IMR-90 (cell line): ENCODE data around the gene KRT6C. TPM values are rescaled to one million over a fixed set of nuclear protein-coding genes. Genes with fewer than 3 reads are reported as not detected.

ENCODE experiments used
- ATAC-seq: fragments of 200-7000 bp; cut with Tn5 transposase; 2 replicates; pipeline ENCODE4 v1.9.1; 2020; ENCODE audit warnings: low read depth, mild to moderate bottlenecking, moderate library complexity
- BruUV-seq: library from RNA; stranded (reverse); fragments of 400-500 nt; replicated peaks from 2 replicates; lab custom pipeline; 2021; lab: Mats Ljungman, UMichigan
- CTCF ChIA-PET: fragments of 300-600 bp; formaldehyde crosslinking; extraction: SDS; loops from one replicate; lab custom pipeline; 2021; ENCODE audit warnings: antibody characterized with exemption; lab: Yijun Ruan, JAX
- POLR2A ChIA-PET: fragments of 300-600 bp; sonication (Branson Sonifier 250); formaldehyde crosslinking; loops from one replicate; lab custom pipeline; 2022; ENCODE audit warnings: antibody characterized with exemption; ENCODE audit not compliant: unreplicated experiment; lab: Charles Lee
- DNase-seq: peaks from one replicate; pipeline ENCODE4 v3.0.0; 2013
- H2AFZ ChIP-seq: replicated peaks from 2 replicates; pipeline ENCODE3; 2013; ENCODE audit warnings: low read length, mild to moderate bottlenecking; ENCODE audit not compliant: poor library complexity
- H2AK5ac ChIP-seq: 2 replicates; pipeline ENCODE4 v1.6.1; 2013; ENCODE audit warnings: low read depth, low read length, inconsistent platforms
- H2AK9ac ChIP-seq: replicated peaks from 2 replicates; pipeline ENCODE3; 2013; ENCODE audit warnings: mild to moderate bottlenecking, low read depth, low read length, moderate library complexity; ENCODE audit not compliant: poor library complexity
- H2BK120ac ChIP-seq: 2 replicates; pipeline ENCODE4 v1.6.1; 2013; ENCODE audit warnings: low read depth, low read length, inconsistent platforms
- H2BK15ac ChIP-seq: 3 replicates; pipeline ENCODE4 v1.6.1; 2013; ENCODE audit warnings: low read depth, low read length, inconsistent platforms
- H2BK20ac ChIP-seq: 2 replicates; pipeline ENCODE4 v1.6.1; 2013; ENCODE audit warnings: low read depth, mild to moderate bottlenecking, inconsistent platforms, low read length, moderate library complexity
- H2BK5ac ChIP-seq: 2 replicates; pipeline ENCODE4 v1.6.1; 2013; ENCODE audit warnings: mild to moderate bottlenecking, low read depth, low read length, inconsistent platforms; ENCODE audit not compliant: poor library complexity, severe bottlenecking
- H3K14ac ChIP-seq: replicated peaks from 2 replicates; pipeline ENCODE4 v1.6.1; 2013; ENCODE audit warnings: low read depth, low read length, inconsistent platforms
- H3K18ac ChIP-seq: 2 replicates; pipeline ENCODE4 v1.6.1; 2013; ENCODE audit warnings: low read depth, low read length, control low read depth
- H3K23ac ChIP-seq: 2 replicates; pipeline ENCODE4 v1.6.1; 2013; ENCODE audit warnings: low read depth, low read length, inconsistent platforms
- H3K27ac ChIP-seq: 2 replicates; pipeline ENCODE4 v1.5.1; 2013; ENCODE audit warnings: mild to moderate bottlenecking, control low read depth, low read length; ENCODE audit not compliant: insufficient read depth
- H3K27me3 ChIP-seq: 2 replicates; pipeline ENCODE4 v1.6.1; 2013; ENCODE audit warnings: low read length; ENCODE audit not compliant: control insufficient read depth, insufficient read depth
- H3K36me3 ChIP-seq: 2 replicates; pipeline ENCODE4 v1.6.1; 2013; ENCODE audit warnings: low read length, mixed read lengths; ENCODE audit not compliant: control insufficient read depth, insufficient read depth
- H3K4ac ChIP-seq: 2 replicates; pipeline ENCODE4 v1.6.1; 2013; ENCODE audit warnings: low read depth, low read length, inconsistent platforms
- H3K4me1 ChIP-seq: 2 replicates; pipeline ENCODE4 v1.6.1; 2013; ENCODE audit warnings: low read length, mixed read lengths; ENCODE audit not compliant: control insufficient read depth, insufficient read depth
- H3K4me2 ChIP-seq: 2 replicates; pipeline ENCODE4 v1.6.1; 2013; ENCODE audit warnings: low read depth, mild to moderate bottlenecking, control low read depth, low read length, moderate library complexity
- H3K4me3 ChIP-seq: 2 replicates; pipeline ENCODE4 v1.5.1; 2013; ENCODE audit warnings: low read depth, mild to moderate bottlenecking, control low read depth, low read length, moderate library complexity; ENCODE audit not compliant: insufficient read depth
- H3K56ac ChIP-seq: 2 replicates; pipeline ENCODE4 v1.6.1; 2013; ENCODE audit warnings: low read length, inconsistent platforms; ENCODE audit not compliant: insufficient read depth; ENCODE audit errors: extremely low read depth
- H3K79me1 ChIP-seq, 2 experiments: 2 replicates each; pipeline ENCODE4 v1.6.1; 2013; ENCODE audit warnings: low read length in 2 of 2, inconsistent platforms in 1 of 2, low read depth in 1 of 2
- H3K9ac ChIP-seq: 2 replicates; pipeline ENCODE4 v1.6.1; 2013; ENCODE audit warnings: low read depth, low read length, control low read depth
- H3K9me1 ChIP-seq: 2 replicates; pipeline ENCODE4 v1.6.1; 2013; ENCODE audit warnings: low read length, inconsistent platforms; ENCODE audit not compliant: insufficient read depth
- H3K9me3 ChIP-seq: 2 replicates; pipeline ENCODE4 v1.6.1; 2013; ENCODE audit warnings: low read length; ENCODE audit not compliant: control insufficient read depth, insufficient read depth
- H4K20me1 ChIP-seq: 2 replicates; pipeline ENCODE4 v1.6.1; 2013; ENCODE audit warnings: low read length, inconsistent platforms; ENCODE audit not compliant: insufficient read depth
- H4K5ac ChIP-seq: 2 replicates; pipeline ENCODE4 v1.6.1; 2013; ENCODE audit warnings: mild to moderate bottlenecking, low read depth, low read length, control low read depth
- H4K8ac ChIP-seq, 2 experiments: 2 replicates each; pipeline ENCODE4 v1.6.1; 2013; ENCODE audit warnings: low read depth in 2 of 2, low read length in 2 of 2, control low read depth in 1 of 2, inconsistent platforms in 1 of 2
- H4K91ac ChIP-seq: 2 replicates; pipeline ENCODE4 v1.6.1; 2013; ENCODE audit warnings: low read depth, low read length, inconsistent platforms; ENCODE audit not compliant: insufficient read depth
- BHLHE40 ChIP-seq: fragments of 150-350 bp; IDR thresholded peaks from 2 replicates; pipeline ENCODE4 v1.6.1; 2016; ENCODE audit warnings: mild to moderate bottlenecking, low read depth, low read length
- CHD1 ChIP-seq: IDR thresholded peaks from 2 replicates; pipeline ENCODE4 v1.6.1; 2012; ENCODE audit warnings: low read depth, low read length, improper control_type of control experiment
- CTCF ChIP-seq: conservative IDR thresholded peaks from 2 replicates; pipeline ENCODE4 v1.5.1; 2012; ENCODE audit warnings: mild to moderate bottlenecking, low read depth, low read length, improper control_type of control experiment
- FOS ChIP-seq: fragments of 150-350 bp; IDR thresholded peaks from 2 replicates; pipeline ENCODE4 v1.6.1; 2016; ENCODE audit warnings: low read depth, low read length
- MAFK ChIP-seq: IDR thresholded peaks from 2 replicates; pipeline ENCODE4 v1.6.1; 2012; ENCODE audit warnings: low read depth, low read length, improper control_type of control experiment
- MAZ ChIP-seq: IDR thresholded peaks from 2 replicates; pipeline ENCODE4 v1.6.1; 2012; ENCODE audit warnings: low read depth, mild to moderate bottlenecking, low read length, improper control_type of control experiment, moderate library complexity, borderline replicate concordance
- MXI1 ChIP-seq: IDR thresholded peaks from 2 replicates; pipeline ENCODE4 v1.6.1; 2012; ENCODE audit warnings: low read depth, mild to moderate bottlenecking, low read length, moderate library complexity, borderline replicate concordance
- NFE2L2 ChIP-seq: fragments of 150-350 bp; IDR thresholded peaks from 2 replicates; pipeline ENCODE4 v1.6.1; 2016; ENCODE audit warnings: low read depth, mild to moderate bottlenecking, low read length
- POLR2A ChIP-seq: IDR thresholded peaks from 2 replicates; pipeline ENCODE4 v1.6.1; 2012; ENCODE audit warnings: mild to moderate bottlenecking, low read depth, low read length
- RAD21 ChIP-seq: IDR thresholded peaks from 2 replicates; pipeline ENCODE4 v1.6.1; 2012; ENCODE audit warnings: low read length, improper control_type of control experiment
- RCOR1 ChIP-seq: IDR thresholded peaks from 2 replicates; pipeline ENCODE4 v1.6.1; 2012; ENCODE audit warnings: mild to moderate bottlenecking, low read length, improper control_type of control experiment; ENCODE audit not compliant: insufficient replicate concordance
- RFX5 ChIP-seq: IDR thresholded peaks from 2 replicates; pipeline ENCODE4 v1.8.0; 2012; ENCODE audit warnings: low read depth, mild to moderate bottlenecking, low read length, moderate library complexity
- SMC3 ChIP-seq: fragments of 150-350 bp; IDR thresholded peaks from 2 replicates; pipeline ENCODE4 v1.6.1; 2016; ENCODE audit warnings: low read depth, mild to moderate bottlenecking, antibody characterized with exemption, low read length, moderate library complexity
- USF2 ChIP-seq: fragments of 150-350 bp; IDR thresholded peaks from 2 replicates; pipeline ENCODE4 v1.6.1; 2017; ENCODE audit warnings: mild to moderate bottlenecking, antibody characterized with exemption, low read length, low read depth
- WGBS, 2 experiments: methylation state at CpG; one replicate each; pipeline versions ENCODE4 v1.1.5 to v1.1.7; 2013; ENCODE audit warnings: missing lambda C conversion rate in 2 of 2; ENCODE audit not compliant: insufficient read length in 1 of 2; ENCODE audit errors: extremely low coverage in 2 of 2; 5-methylcytosine and 5-hydroxymethylcytosine counted together
- dilution Hi-C: fragments of 300-500 bp; cut with HindIII; formaldehyde crosslinking; loops from one replicate; pipeline ENCODE4 v1.14.3; 2018; ENCODE audit warnings: low sequenced_read_pairs; ENCODE audit not compliant: unreplicated experiment
- in situ Hi-C: fragments of 300-500 bp; cut with MboI; formaldehyde crosslinking; loops from 3 replicates; pipeline ENCODE4 v1.14.3; 2019; ENCODE audit warnings: low sequenced_read_pairs, inconsistent platforms, mixed read lengths
- intact Hi-C: fragments of 100-400 bp; cut with micrococcal nuclease; formaldehyde crosslinking; loops from 2 replicates; pipeline ENCODE4 v1.10.0; 2022
- polyA plus RNA-seq, 3 experiments: library from polyadenylated mRNA; depleted of rRNA; stranded (reverse); fragments of >200 nt; gene quantifications; 2 replicates each; pipeline ENCODE4 v1.2.3, GENCODE V29; 2012; ENCODE audit warnings: low replicate concordance in 1 of 3
- total RNA-seq: library from RNA; depleted of rRNA; stranded (reverse); fragments of >200 nt; gene quantifications from 2 replicates; pipeline ENCODE4 v1.2.3, GENCODE V29; 2012
- TF ChIP-seq, protein P1 (sequence below): fragments of 150-350 bp; IDR thresholded peaks from 2 replicates; pipeline ENCODE4 v1.6.1; 2016; ENCODE audit warnings: low read depth, mild to moderate bottlenecking, low read length, moderate library complexity, borderline replicate concordance

The KRT6C gene
- total and polyA plus RNA-seq, 2 of the 4 experiments (the other 2 are of a cell fraction): not detected

DNA sequence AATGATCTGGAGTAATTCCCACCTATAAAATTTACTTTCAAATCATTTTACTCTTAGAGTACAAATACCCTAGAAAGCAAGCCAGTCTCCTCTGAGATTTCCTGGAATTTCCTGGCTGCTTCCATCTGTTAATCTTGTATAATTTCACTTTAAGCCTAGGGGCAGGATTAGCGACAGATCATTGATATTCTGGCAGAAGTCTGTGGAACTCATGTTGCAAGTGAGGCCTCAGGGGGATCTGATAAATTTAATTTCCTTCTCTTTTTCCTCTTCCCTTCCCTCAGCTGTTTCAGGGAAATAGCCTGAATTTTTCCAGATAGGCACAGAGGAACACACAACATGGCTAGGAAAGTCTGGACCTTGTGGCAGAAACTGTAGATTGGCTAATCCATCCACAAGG, 25.3 kb upstream of the KRT6C start:
- in situ Hi-C loops (no loop called here), intact Hi-C loops (no loop called here), dilution Hi-C loops (no loop called here)
- Histone ChIP-seq H3K36me3 (no peaks in the 10 kb centered on the region), H4K20me1 (no peaks in the 10 kb centered on the region), H2AK5ac (no peak overlapping the region), H3K9me1 (no peaks in the 10 kb centered on the region), H3K27me3 (peaks cover 3% of the 10 kb centered on the region), H3K4me3 (no peak overlapping the region), H3K27ac (no peak overlapping the region), H2BK120ac (no peak overlapping the region), H2BK15ac (no peak overlapping the region), H2BK20ac (no peak overlapping the region), H3K9ac (no peak overlapping the region), H3K4me2 (no peak overlapping the region), H4K5ac (no peak overlapping the region), H3K79me1 (no peaks in the 10 kb centered on the region), H3K23ac (no peak overlapping the region), H3K18ac (no peak overlapping the region), H2AK9ac (no peak overlapping the region), H3K9me3 (no peaks in the 10 kb centered on the region), H4K91ac (no peak overlapping the region), H3K14ac (no peak overlapping the region), H2BK5ac (no peak overlapping the region), H3K4me1 (no peaks in the 10 kb centered on the region), H2AFZ (no peak overlapping the region), H3K56ac (no peak overlapping the region), H4K8ac (no peak overlapping the region), H3K4ac (no peak overlapping the region)
- POLR2A ChIA-PET: no interaction called here
- no CpG with 5 or more reads among the region's 1 CpG for WGBS, 2 experiments
- DNase-seq (no peak), ATAC-seq (no peak)
- CTCF ChIA-PET: no interaction called here
- TF ChIP-seq BHLHE40: no peak
- no peak for TF ChIP-seq RAD21
- TF ChIP-seq NFE2L2: no peak
- TF ChIP-seq CTCF: no peak
- no peak for TF ChIP-seq RCOR1
- TF ChIP-seq, protein P1, sequence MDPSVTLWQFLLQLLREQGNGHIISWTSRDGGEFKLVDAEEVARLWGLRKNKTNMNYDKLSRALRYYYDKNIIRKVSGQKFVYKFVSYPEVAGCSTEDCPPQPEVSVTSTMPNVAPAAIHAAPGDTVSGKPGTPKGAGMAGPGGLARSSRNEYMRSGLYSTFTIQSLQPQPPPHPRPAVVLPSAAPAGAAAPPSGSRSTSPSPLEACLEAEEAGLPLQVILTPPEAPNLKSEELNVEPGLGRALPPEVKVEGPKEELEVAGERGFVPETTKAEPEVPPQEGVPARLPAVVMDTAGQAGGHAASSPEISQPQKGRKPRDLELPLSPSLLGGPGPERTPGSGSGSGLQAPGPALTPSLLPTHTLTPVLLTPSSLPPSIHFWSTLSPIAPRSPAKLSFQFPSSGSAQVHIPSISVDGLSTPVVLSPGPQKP: no peak
- TF ChIP-seq MAZ: no peak
- no peak for TF ChIP-seq USF2
- TF ChIP-seq MAFK: no peak
- no peak for TF ChIP-seq SMC3
- no peak for TF ChIP-seq MXI1
- TF ChIP-seq CHD1: no peak
- TF ChIP-seq POLR2A: no peak
- TF ChIP-seq RFX5: no peak
- TF ChIP-seq FOS: no peak
- no TSS peak for BruUV-seq
